Right atrium auricular region (tissue), 2 donors: Measurements from ENCODE around the gene ARL8A. TPM values are rescaled to one million over a fixed set of nuclear protein-coding genes. Genes with fewer than 3 reads are reported as not detected.

Experiments
- DNase-seq: peaks from one replicate; pipeline ENCODE4 v3.0.0-alpha.2; 2019; ENCODE audit warnings: low spot score
- H3K27ac ChIP-seq, 2 donors: fragments of 200-600 bp; sonication (generic); 1 replicate in 1 of 2; 2 replicates in 1 of 2; pipeline ENCODE4 v1.5.1; 2016 to 2019
- H3K27me3 ChIP-seq, 2 donors: fragments of 200-600 bp; sonication (generic); one replicate each; pipeline versions ENCODE4 v1.5.1 to v1.6.0; 2017 to 2019
- H3K36me3 ChIP-seq: fragments of 200-600 bp; sonication (generic); one replicate; pipeline ENCODE4 v1.5.1; 2016
- H3K4me1 ChIP-seq, 2 donors: fragments of 200-600 bp; sonication (generic); one replicate each; pipeline versions ENCODE4 v1.5.1 to v1.6.0; 2017 to 2019
- H3K4me3 ChIP-seq, 2 donors: fragments of 200-600 bp; sonication (generic); 1 replicate in 1 of 2; 2 replicates in 1 of 2; pipeline ENCODE4 v1.5.1; 2017 to 2019; ENCODE audit warnings: mild to moderate bottlenecking in 1 of 2, moderate library complexity in 1 of 2
- H3K9me3 ChIP-seq, 2 donors: fragments of 200-600 bp; sonication (generic); one replicate each; pipeline ENCODE4 v1.5.1; 2019
- CTCF ChIP-seq, 2 donors: fragments of 200-600 bp; sonication (generic); IDR thresholded peaks; one replicate each; pipeline ENCODE4 v1.5.1; 2019; ENCODE audit warnings: antibody characterized with exemption in 2 of 2
- total RNA-seq, 2 donors: library from RNA; depleted of rRNA; stranded (reverse); fragments of >200 nt; gene quantifications; one replicate each; pipeline ENCODE4 v1.1.0, GENCODE V29; 2016

The ARL8A gene
- total RNA-seq, 2 donors from 2014 or later = 30.8 to 41.6 TPM

GRCh38 chr1:202176949-202177927 lies 32.7 kb upstream of the ARL8A start:
- Histone ChIP-seq H3K27ac (no peak overlapping the region), H3K9me3 (no peaks in the 10 kb centered on the region), H3K36me3 (no peaks in the 10 kb centered on the region), H3K4me1 (no peaks in the 10 kb centered on the region), H3K27me3 (no peaks in the 10 kb centered on the region), H3K4me3 (no peak overlapping the region)
- no peak for TF ChIP-seq CTCF (IDR thresholded peaks at IDR 0.05)
- no peak for DNase-seq

- TF ChIP-seq CTCF (IDR thresholded peaks at IDR 0.05) = no peak
- H3K9me3 ChIP-seq = no peaks in the 10 kb centered on the region
- no peaks in the 10 kb centered on the region for H3K27me3 ChIP-seq
- H3K4me3 ChIP-seq = no peak overlapping the region
- H3K36me3 ChIP-seq = no peaks in the 10 kb centered on the region
- no peak overlapping the region for H3K27ac ChIP-seq
- DNase-seq = no peak
- H3K4me1 ChIP-seq = no peaks in the 10 kb centered on the region
Observed at GRCh38 chr1:202173993-202174392, 29.5 kb upstream of the ARL8A start.

- Histone ChIP-seq H3K27ac (no peak overlapping the region), H3K27me3 (no peaks in the 10 kb centered on the region), H3K4me1 (no peaks in the 10 kb centered on the region), H3K9me3 (no peaks in the 10 kb centered on the region), H3K36me3 (no peaks in the 10 kb centered on the region), H3K4me3 (no peak overlapping the region)
- TF ChIP-seq CTCF (IDR thresholded peaks at IDR 0.05) = no peak
- no peak for DNase-seq
Observed at GRCh38 chr1:202172015-202172355, 27.4 kb upstream of the ARL8A start.

DNA sequence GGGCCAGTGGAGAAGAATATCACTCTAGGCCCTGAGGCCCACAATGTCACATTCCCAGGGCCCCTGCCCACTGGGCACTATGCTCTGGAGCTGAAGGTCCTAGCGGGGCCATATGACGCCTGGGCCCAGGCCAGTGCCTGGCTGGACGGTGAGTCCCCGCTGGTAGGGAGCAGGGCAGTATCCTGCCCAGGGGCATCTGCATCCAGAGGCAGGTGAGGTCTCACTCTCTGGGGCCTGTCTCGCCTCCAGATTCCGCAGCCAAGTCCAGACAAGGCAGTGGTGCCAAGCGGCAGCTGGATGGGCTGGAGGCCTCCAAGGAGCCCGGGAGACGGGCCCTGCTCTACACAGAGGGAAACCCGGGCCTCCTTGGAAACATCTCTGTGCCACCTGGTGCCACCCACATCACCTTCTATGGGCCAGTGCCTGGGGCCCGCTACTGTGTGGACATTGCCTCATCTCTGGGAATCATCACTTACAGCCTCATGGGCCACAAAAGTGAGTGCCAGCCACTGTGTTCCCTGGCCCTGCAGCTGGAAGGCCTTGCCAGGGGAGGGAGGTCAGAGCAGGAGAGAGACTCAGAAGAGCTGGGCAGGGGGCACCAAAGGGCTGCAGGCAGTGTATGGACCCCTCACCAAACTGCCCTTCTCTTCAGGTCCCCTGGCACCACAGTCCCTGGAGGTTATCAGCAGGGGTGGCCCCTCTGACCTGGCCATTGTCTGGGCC lies 26.9 kb upstream of the ARL8A start:
- no peaks in the 10 kb centered on the region for H3K27me3 ChIP-seq
- no peak overlapping the region for H3K4me3 ChIP-seq
- no peaks in the 10 kb centered on the region for H3K9me3 ChIP-seq
- no peaks in the 10 kb centered on the region for H3K4me1 ChIP-seq
- TF ChIP-seq CTCF (IDR thresholded peaks at IDR 0.05) = no peak
- no peaks in the 10 kb centered on the region for H3K36me3 ChIP-seq
- DNase-seq = no peak
- no peak overlapping the region for H3K27ac ChIP-seq

GRCh38 chr1:202170726-202171125 lies 26.2 kb upstream of the ARL8A start:
- H3K36me3 ChIP-seq = no peaks in the 10 kb centered on the region

More at GRCh38 chr1:202170726-202171125, 26.2 kb upstream of the ARL8A start:
- no peak for TF ChIP-seq CTCF (IDR thresholded peaks at IDR 0.05)
- no peaks in the 10 kb centered on the region for H3K27me3 ChIP-seq
- no peak overlapping the region for H3K27ac ChIP-seq
- H3K9me3 ChIP-seq = no peaks in the 10 kb centered on the region
- DNase-seq = no peak
- no peak overlapping the region for H3K4me3 ChIP-seq
- H3K4me1 ChIP-seq = no peaks in the 10 kb centered on the region
